ENCODE data around the gene DHRS13. TPM values are rescaled to one million over a fixed set of nuclear protein-coding genes. Genes with fewer than 3 reads are reported as not detected.

The DHRS13 gene
- total RNA-seq, 1 experiment from 2014 or later = 5.1 TPM

DNA sequence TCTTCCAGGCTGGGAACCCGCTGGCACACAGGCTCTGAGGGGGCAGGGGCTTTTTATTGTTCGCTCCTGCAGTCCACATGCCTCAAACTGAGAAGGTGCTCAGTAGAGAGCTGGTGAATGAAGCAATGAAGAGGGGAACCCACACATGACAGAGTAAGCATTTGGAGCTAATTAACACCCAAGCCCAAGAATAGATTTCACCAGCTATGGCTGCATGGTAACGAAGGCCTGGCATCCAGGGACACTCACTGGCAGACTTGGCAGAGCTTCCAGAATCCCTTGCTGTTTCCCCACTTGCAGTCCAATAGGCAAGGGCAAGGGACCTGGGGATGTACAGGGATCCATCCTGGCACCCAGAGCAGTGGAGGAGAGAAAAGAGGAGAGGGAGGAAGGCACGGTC, 17.5 kb downstream of the DHRS13 start:
- TF ChIP-seq EZH2phosphoT487 (IDR thresholded peaks at IDR 0.05; ENCODE audit: borderline replicate concordance, low read length) = no peak
- no peak for TF ChIP-seq CTCF (conservative IDR thresholded peaks at IDR 0.05; ENCODE audit: low read depth, low read length)
- no peak for TF ChIP-seq EZH2 (IDR thresholded peaks at IDR 0.05; ENCODE audit: low read length, unreplicated experiment)
- Histone ChIP-seq H3K4me2 (ENCODE audit: low read length) (no peak overlapping the region), H3K4me3 (ENCODE audit: low read length) (no peak overlapping the region), H3K36me3 (ENCODE audit: low read depth, low read length) (no peaks in the 10 kb centered on the region), H3K27me3 (ENCODE audit: low read length) (no peaks in the 10 kb centered on the region), H3K4me1 (ENCODE audit: insufficient read depth, low read length) (no peaks in the 10 kb centered on the region), H4K20me1 (ENCODE audit: low read length) (no peaks in the 10 kb centered on the region), H3K9ac (ENCODE audit: low read length) (no peak overlapping the region), H3K27ac (ENCODE audit: low read length) (no peak overlapping the region), H2AFZ (ENCODE audit: low read length) (no peak overlapping the region), H3F3A (ENCODE audit: low read length, unreplicated experiment) (no peaks in the 10 kb centered on the region), H3K9me2 (replicated peaks; ENCODE audit: low read length) (no peaks in the 10 kb centered on the region), H3K9me3 (ENCODE audit: low read length) (no peaks in the 10 kb centered on the region), H3K79me2 (ENCODE audit: low read length) (no peaks in the 10 kb centered on the region)
- BruUV-seq (replicated peaks) = no TSS peak
- CTCF ChIA-PET = no interaction called here
- no peak for ATAC-seq
- POLR2A ChIA-PET (ENCODE audit: unreplicated experiment) = no interaction called here
- intact Hi-C loops (cut with micrococcal nuclease) = no loop called here
- no peak for DNase-seq

- POLR2A ChIA-PET (ENCODE audit: unreplicated experiment) = no interaction called here
Measured at GRCh38 chr17:28883967-28884702, 18.7 kb downstream of the DHRS13 start.

More at GRCh38 chr17:28883967-28884702, 18.7 kb downstream of the DHRS13 start:
- no peaks in the 10 kb centered on the region for H3K27me3 ChIP-seq (ENCODE audit: low read length)
- TF ChIP-seq EZH2phosphoT487 (IDR thresholded peaks at IDR 0.05; ENCODE audit: borderline replicate concordance, low read length) = no peak
- no peak for TF ChIP-seq EZH2 (IDR thresholded peaks at IDR 0.05; ENCODE audit: low read length, unreplicated experiment)
- no peak for TF ChIP-seq CTCF (conservative IDR thresholded peaks at IDR 0.05; ENCODE audit: low read depth, low read length)
- BruUV-seq (replicated peaks) = no TSS peak
- H3F3A ChIP-seq (ENCODE audit: low read length, unreplicated experiment) = no peaks in the 10 kb centered on the region
- H3K27ac ChIP-seq (ENCODE audit: low read length) = no peak overlapping the region
- H3K4me3 ChIP-seq (ENCODE audit: low read length) = no peak overlapping the region
- no peaks in the 10 kb centered on the region for H3K79me2 ChIP-seq (ENCODE audit: low read length)
- H3K9me2 ChIP-seq (replicated peaks; ENCODE audit: low read length) = no peaks in the 10 kb centered on the region
- intact Hi-C loops (cut with micrococcal nuclease) = no loop called here
- DNase-seq = no peak
- H3K9ac ChIP-seq (ENCODE audit: low read length) = no peak overlapping the region
- no peaks in the 10 kb centered on the region for H3K4me1 ChIP-seq (ENCODE audit: insufficient read depth, low read length)
- no peak for ATAC-seq
- CTCF ChIA-PET = no interaction called here
- no peaks in the 10 kb centered on the region for H3K9me3 ChIP-seq (ENCODE audit: low read length)
- H3K4me2 ChIP-seq (ENCODE audit: low read length) = no peak overlapping the region
- H4K20me1 ChIP-seq (ENCODE audit: low read length) = no peaks in the 10 kb centered on the region
- H2AFZ ChIP-seq (ENCODE audit: low read length) = no peak overlapping the region
- H3K36me3 ChIP-seq (ENCODE audit: low read depth, low read length) = no peaks in the 10 kb centered on the region
